NCI-H2107 treated with DMSO at 0.1 percent for 48 hours (cell line): ENCODE data around the gene DNAH10.
"Not testable (repeated sequence)": the region's sequence is repeated elsewhere in the genome, so short reads cannot be mapped to it uniquely, and the experiment has no call there.

Experiments used
- DNase-seq: peaks from one replicate; lab custom pipeline; 2025; ENCODE audit not compliant: unreplicated experiment; lab: John Stamatoyannopoulos, UW

Gene DNAH10

GRCh38 chr12:123906711-123907420, 144.8 kb downstream of the DNAH10 start:
- no peak for DNase-seq

- no peak for DNase-seq
Measured at GRCh38 chr12:123907726-123908476, 145.8 kb downstream of the DNAH10 start.

GRCh38 chr12:123908884-123909725, 147.0 kb downstream of the DNAH10 start:
- DNase-seq = no peak

GRCh38 chr12:123910057-123910456, 148.0 kb downstream of the DNAH10 start:
- no peak for DNase-seq

GRCh38 chr12:123910761-123911193, 148.7 kb downstream of the DNAH10 start:
- DNase-seq = no peak

- DNase-seq = not testable (repeated sequence)
Measured at GRCh38 chr12:123911672-123912409, 149.7 kb downstream of the DNAH10 start.

- peak; percentile 18 for DNase-seq
Measured at GRCh38 chr12:123912415-123913380, 150.6 kb downstream of the DNAH10 start.

- no peak for DNase-seq
Measured at GRCh38 chr12:123914726-123915333, 152.7 kb downstream of the DNAH10 start.

- DNase-seq = no peak
Measured at GRCh38 chr12:123916729-123917128, 154.6 kb downstream of the DNAH10 start.

GRCh38 chr12:123917337-123917850, 155.3 kb downstream of the DNAH10 start:
- no peak for DNase-seq

- no peak for DNase-seq
Measured at GRCh38 chr12:123919980-123920360, 157.9 kb downstream of the DNAH10 start.

GRCh38 chr12:123923038-123923437, 160.9 kb downstream of the DNAH10 start:
- DNase-seq = no peak

- DNase-seq = no peak
Measured at GRCh38 chr12:123923927-123924326, 161.8 kb downstream of the DNAH10 start.

GRCh38 chr12:123924539-123924938, 162.4 kb downstream of the DNAH10 start:
- no peak for DNase-seq

GRCh38 chr12:123928274-123928865, 166.3 kb downstream of the DNAH10 start:
- DNase-seq = peak; percentile 67

GRCh38 chr12:123928897-123929296, 166.8 kb downstream of the DNAH10 start:
- no peak for DNase-seq

- DNase-seq = no peak
Measured at GRCh38 chr12:123929946-123930583, 168.0 kb downstream of the DNAH10 start.

GRCh38 chr12:123931686-123932321, 169.7 kb downstream of the DNAH10 start:
- DNase-seq = no peak
